IMR-90 (cell line): Measurements from ENCODE around the gene PSKH1. TPM values are rescaled to one million over a fixed set of nuclear protein-coding genes. Genes with fewer than 3 reads are reported as not detected.

Source experiments
- ATAC-seq: fragments of 200-7000 bp; cut with Tn5 transposase; 2 replicates; pipeline ENCODE4 v1.9.1; 2020; ENCODE audit warnings: low read depth, mild to moderate bottlenecking, moderate library complexity
- BruUV-seq: library from RNA; stranded (reverse); fragments of 400-500 nt; replicated peaks from 2 replicates; lab custom pipeline; 2021; lab: Mats Ljungman, UMichigan
- CTCF ChIA-PET: fragments of 300-600 bp; formaldehyde crosslinking; extraction: SDS; loops from one replicate; lab custom pipeline; 2021; ENCODE audit warnings: antibody characterized with exemption; lab: Yijun Ruan, JAX
- POLR2A ChIA-PET: fragments of 300-600 bp; sonication (Branson Sonifier 250); formaldehyde crosslinking; loops from one replicate; lab custom pipeline; 2022; ENCODE audit warnings: antibody characterized with exemption; ENCODE audit not compliant: unreplicated experiment; lab: Charles Lee
- DNase-seq: peaks from one replicate; pipeline ENCODE4 v3.0.0; 2013
- H2AFZ ChIP-seq: replicated peaks from 2 replicates; pipeline ENCODE3; 2013; ENCODE audit warnings: low read length, mild to moderate bottlenecking; ENCODE audit not compliant: poor library complexity
- H2AK5ac ChIP-seq: 2 replicates; pipeline ENCODE4 v1.6.1; 2013; ENCODE audit warnings: low read depth, low read length, inconsistent platforms
- H2AK9ac ChIP-seq: replicated peaks from 2 replicates; pipeline ENCODE3; 2013; ENCODE audit warnings: mild to moderate bottlenecking, low read depth, low read length, moderate library complexity; ENCODE audit not compliant: poor library complexity
- H2BK120ac ChIP-seq: 2 replicates; pipeline ENCODE4 v1.6.1; 2013; ENCODE audit warnings: low read depth, low read length, inconsistent platforms
- H2BK15ac ChIP-seq: 3 replicates; pipeline ENCODE4 v1.6.1; 2013; ENCODE audit warnings: low read depth, low read length, inconsistent platforms
- H2BK20ac ChIP-seq: 2 replicates; pipeline ENCODE4 v1.6.1; 2013; ENCODE audit warnings: low read depth, mild to moderate bottlenecking, inconsistent platforms, low read length, moderate library complexity
- H2BK5ac ChIP-seq: 2 replicates; pipeline ENCODE4 v1.6.1; 2013; ENCODE audit warnings: mild to moderate bottlenecking, low read depth, low read length, inconsistent platforms; ENCODE audit not compliant: poor library complexity, severe bottlenecking
- H3K14ac ChIP-seq: replicated peaks from 2 replicates; pipeline ENCODE4 v1.6.1; 2013; ENCODE audit warnings: low read depth, low read length, inconsistent platforms
- H3K18ac ChIP-seq: 2 replicates; pipeline ENCODE4 v1.6.1; 2013; ENCODE audit warnings: low read depth, low read length, control low read depth
- H3K23ac ChIP-seq: 2 replicates; pipeline ENCODE4 v1.6.1; 2013; ENCODE audit warnings: low read depth, low read length, inconsistent platforms
- H3K27ac ChIP-seq: 2 replicates; pipeline ENCODE4 v1.5.1; 2013; ENCODE audit warnings: mild to moderate bottlenecking, control low read depth, low read length; ENCODE audit not compliant: insufficient read depth
- H3K27me3 ChIP-seq: 2 replicates; pipeline ENCODE4 v1.6.1; 2013; ENCODE audit warnings: low read length; ENCODE audit not compliant: control insufficient read depth, insufficient read depth
- H3K36me3 ChIP-seq: 2 replicates; pipeline ENCODE4 v1.6.1; 2013; ENCODE audit warnings: low read length, mixed read lengths; ENCODE audit not compliant: control insufficient read depth, insufficient read depth
- H3K4ac ChIP-seq: 2 replicates; pipeline ENCODE4 v1.6.1; 2013; ENCODE audit warnings: low read depth, low read length, inconsistent platforms
- H3K4me1 ChIP-seq: 2 replicates; pipeline ENCODE4 v1.6.1; 2013; ENCODE audit warnings: low read length, mixed read lengths; ENCODE audit not compliant: control insufficient read depth, insufficient read depth
- H3K4me2 ChIP-seq: 2 replicates; pipeline ENCODE4 v1.6.1; 2013; ENCODE audit warnings: low read depth, mild to moderate bottlenecking, control low read depth, low read length, moderate library complexity
- H3K4me3 ChIP-seq: 2 replicates; pipeline ENCODE4 v1.5.1; 2013; ENCODE audit warnings: low read depth, mild to moderate bottlenecking, control low read depth, low read length, moderate library complexity; ENCODE audit not compliant: insufficient read depth
- H3K56ac ChIP-seq: 2 replicates; pipeline ENCODE4 v1.6.1; 2013; ENCODE audit warnings: low read length, inconsistent platforms; ENCODE audit not compliant: insufficient read depth; ENCODE audit errors: extremely low read depth
- H3K79me1 ChIP-seq, 2 experiments: 2 replicates each; pipeline ENCODE4 v1.6.1; 2013; ENCODE audit warnings: low read length in 2 of 2, inconsistent platforms in 1 of 2, low read depth in 1 of 2
- H3K9ac ChIP-seq: 2 replicates; pipeline ENCODE4 v1.6.1; 2013; ENCODE audit warnings: low read depth, low read length, control low read depth
- H3K9me1 ChIP-seq: 2 replicates; pipeline ENCODE4 v1.6.1; 2013; ENCODE audit warnings: low read length, inconsistent platforms; ENCODE audit not compliant: insufficient read depth
- H3K9me3 ChIP-seq: 2 replicates; pipeline ENCODE4 v1.6.1; 2013; ENCODE audit warnings: low read length; ENCODE audit not compliant: control insufficient read depth, insufficient read depth
- H4K20me1 ChIP-seq: 2 replicates; pipeline ENCODE4 v1.6.1; 2013; ENCODE audit warnings: low read length, inconsistent platforms; ENCODE audit not compliant: insufficient read depth
- H4K5ac ChIP-seq: 2 replicates; pipeline ENCODE4 v1.6.1; 2013; ENCODE audit warnings: mild to moderate bottlenecking, low read depth, low read length, control low read depth
- H4K8ac ChIP-seq, 2 experiments: 2 replicates each; pipeline ENCODE4 v1.6.1; 2013; ENCODE audit warnings: low read depth in 2 of 2, low read length in 2 of 2, control low read depth in 1 of 2, inconsistent platforms in 1 of 2
- H4K91ac ChIP-seq: 2 replicates; pipeline ENCODE4 v1.6.1; 2013; ENCODE audit warnings: low read depth, low read length, inconsistent platforms; ENCODE audit not compliant: insufficient read depth
- BHLHE40 ChIP-seq: fragments of 150-350 bp; IDR thresholded peaks from 2 replicates; pipeline ENCODE4 v1.6.1; 2016; ENCODE audit warnings: mild to moderate bottlenecking, low read depth, low read length
- CHD1 ChIP-seq: IDR thresholded peaks from 2 replicates; pipeline ENCODE4 v1.6.1; 2012; ENCODE audit warnings: low read depth, low read length, improper control_type of control experiment
- FOS ChIP-seq: fragments of 150-350 bp; IDR thresholded peaks from 2 replicates; pipeline ENCODE4 v1.6.1; 2016; ENCODE audit warnings: low read depth, low read length
- MAFK ChIP-seq: IDR thresholded peaks from 2 replicates; pipeline ENCODE4 v1.6.1; 2012; ENCODE audit warnings: low read depth, low read length, improper control_type of control experiment
- MAZ ChIP-seq: IDR thresholded peaks from 2 replicates; pipeline ENCODE4 v1.6.1; 2012; ENCODE audit warnings: low read depth, mild to moderate bottlenecking, low read length, improper control_type of control experiment, moderate library complexity, borderline replicate concordance
- MXI1 ChIP-seq: IDR thresholded peaks from 2 replicates; pipeline ENCODE4 v1.6.1; 2012; ENCODE audit warnings: low read depth, mild to moderate bottlenecking, low read length, moderate library complexity, borderline replicate concordance
- NFE2L2 ChIP-seq: fragments of 150-350 bp; IDR thresholded peaks from 2 replicates; pipeline ENCODE4 v1.6.1; 2016; ENCODE audit warnings: low read depth, mild to moderate bottlenecking, low read length
- RAD21 ChIP-seq: IDR thresholded peaks from 2 replicates; pipeline ENCODE4 v1.6.1; 2012; ENCODE audit warnings: low read length, improper control_type of control experiment
- RCOR1 ChIP-seq: IDR thresholded peaks from 2 replicates; pipeline ENCODE4 v1.6.1; 2012; ENCODE audit warnings: mild to moderate bottlenecking, low read length, improper control_type of control experiment; ENCODE audit not compliant: insufficient replicate concordance
- whole genome bisulfite sequencing, 2 experiments: methylation state at CpG; one replicate each; pipeline versions ENCODE4 v1.1.5 to v1.1.7; 2013; ENCODE audit warnings: missing lambda C conversion rate in 2 of 2; ENCODE audit not compliant: insufficient read length in 1 of 2; ENCODE audit errors: extremely low coverage in 2 of 2; 5-methylcytosine and 5-hydroxymethylcytosine counted together
- dilution Hi-C: fragments of 300-500 bp; cut with HindIII; formaldehyde crosslinking; loops from one replicate; pipeline ENCODE4 v1.14.3; 2018; ENCODE audit warnings: low sequenced_read_pairs; ENCODE audit not compliant: unreplicated experiment
- in situ Hi-C: fragments of 300-500 bp; cut with MboI; formaldehyde crosslinking; loops from 3 replicates; pipeline ENCODE4 v1.14.3; 2019; ENCODE audit warnings: low sequenced_read_pairs, inconsistent platforms, mixed read lengths
- intact Hi-C: fragments of 100-400 bp; cut with micrococcal nuclease; formaldehyde crosslinking; loops from 2 replicates; pipeline ENCODE4 v1.10.0; 2022
- polyA plus RNA-seq, 3 experiments: library from polyadenylated mRNA; depleted of rRNA; stranded (reverse); fragments of >200 nt; gene quantifications; 2 replicates each; pipeline ENCODE4 v1.2.3, GENCODE V29; 2012; ENCODE audit warnings: low replicate concordance in 1 of 3
- total RNA-seq: library from RNA; depleted of rRNA; stranded (reverse); fragments of >200 nt; gene quantifications from 2 replicates; pipeline ENCODE4 v1.2.3, GENCODE V29; 2012
- TF ChIP-seq, protein P1 (sequence below): fragments of 150-350 bp; IDR thresholded peaks from 2 replicates; pipeline ENCODE4 v1.6.1; 2016; ENCODE audit warnings: low read depth, mild to moderate bottlenecking, low read length, moderate library complexity, borderline replicate concordance
- TF ChIP-seq, protein P2 (sequence below): conservative IDR thresholded peaks from 2 replicates; pipeline ENCODE4 v1.5.1; 2012; ENCODE audit warnings: mild to moderate bottlenecking, low read depth, low read length, improper control_type of control experiment
- TF ChIP-seq, protein P3 (sequence below): fragments of 150-350 bp; IDR thresholded peaks from 2 replicates; pipeline ENCODE4 v1.6.1; 2017; ENCODE audit warnings: mild to moderate bottlenecking, antibody characterized with exemption, low read length, low read depth

PSKH1 gene
- total and polyA plus RNA-seq, 2 of the 4 experiments (the other 2 are of a cell fraction): 11.5 to 26.7 TPM

DNA sequence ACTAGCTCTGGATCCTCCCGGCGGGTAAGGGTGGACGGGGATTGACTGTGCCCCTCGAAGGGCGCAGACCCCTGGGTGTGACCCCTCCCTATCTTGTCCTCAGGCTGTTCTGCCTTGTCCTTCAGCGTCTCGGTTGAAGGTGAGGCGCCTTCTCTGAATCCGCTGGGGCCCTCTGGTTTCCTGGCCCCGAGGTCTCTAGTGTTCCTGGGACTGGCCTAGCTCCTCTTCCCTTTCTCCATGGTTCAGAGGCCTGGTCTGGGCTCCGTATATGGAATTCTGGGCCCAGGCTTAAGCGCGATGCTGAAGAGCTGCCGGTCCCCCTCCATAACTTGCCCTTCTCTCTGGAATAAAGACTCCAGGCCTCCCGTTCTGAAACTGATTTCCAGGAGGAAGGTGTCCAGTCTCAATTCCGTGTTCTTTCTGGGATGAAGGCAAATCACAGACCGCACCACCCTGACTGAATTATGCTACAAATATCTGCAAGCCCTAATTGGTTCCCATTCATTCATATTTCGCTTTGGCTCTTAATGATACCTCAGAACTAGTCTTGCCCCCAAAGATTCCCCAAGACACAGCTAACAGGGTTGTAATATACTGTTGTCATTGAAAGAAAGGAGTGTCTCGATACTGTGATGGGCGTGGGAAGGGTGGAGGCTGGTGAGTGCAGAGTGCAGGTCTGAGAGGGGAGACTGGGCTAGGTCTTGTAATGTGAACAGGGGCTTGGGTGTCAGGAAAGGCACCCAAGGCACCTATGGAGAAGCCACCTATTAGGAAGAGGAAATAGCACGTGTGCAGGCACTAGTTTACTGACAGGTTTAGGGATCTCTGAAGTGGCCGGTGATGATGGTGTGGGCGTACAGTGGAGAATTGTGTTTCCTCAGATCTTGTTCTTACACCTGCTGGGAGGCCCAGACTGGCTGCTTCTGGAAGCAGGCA is 19.4 kb upstream of the PSKH1 start:
- Histone ChIP-seq H4K20me1 (peaks cover 49% of the 10 kb centered on the region), H4K8ac (peak overlapping the region; percentile 53 to 64; a peak in 3 of 4 replicates), H3K14ac (peak overlapping the region; percentile 67), H4K5ac (peak overlapping the region; percentile 43; the same call in 1 of the 2 replicates), H3K9me3 (no peaks in the 10 kb centered on the region), H2AK9ac (peak overlapping the region; percentile 84), H3K27me3 (no peaks in the 10 kb centered on the region), H3K9ac (peak overlapping the region; percentile 95), H2AK5ac (peak overlapping the region; percentile 74), H4K91ac (0 out of 2 replicates have a peak overlapping the region, but pooled peaks have one; percentile 24), H3K18ac (no peak overlapping the region; the same call in 1 of the 2 replicates), H2AFZ (peak overlapping the region; percentile 95), H3K4me1 (peaks cover 10% of the 10 kb centered on the region), H3K56ac (peak overlapping the region; percentile 80), H3K36me3 (peaks cover 51% of the 10 kb centered on the region), H2BK20ac (no peak overlapping the region), H2BK5ac (peak overlapping the region; percentile 59), H3K4me3 (peak overlapping the region; percentile 89), H3K9me1 (peaks cover 18% of the 10 kb centered on the region), H3K4me2 (peak overlapping the region; percentile 95), H2BK120ac (no peak overlapping the region), H3K23ac (peak overlapping the region; percentile 19), H3K4ac (peak overlapping the region; percentile 53), H2BK15ac (no peak overlapping the region), H3K27ac (peak overlapping the region; percentile 82), H3K79me1 (peaks cover 29 to 75% of the 10 kb centered on the region in 2 experiments)
- no TSS peak for BruUV-seq
- dilution Hi-C loops (no loop called here), intact Hi-C loops (loop anchor here (2.0 kb wide), 1 partner anchor 27 kb away; the partner anchor contains the start of genes CENPT and NUTF2), in situ Hi-C loops (no loop called here)
- ChIA-PET CTCF (interaction anchor here (1.2 to 1.8 kb wide), 2 partner anchors 11 to 204 kb away, joined by 3 to 7 read pairs; partner anchors contain the start of gene NRN1L), POLR2A (no interaction called here)
- ATAC-seq (peak; percentile 40), DNase-seq (peak; percentile 7)
- WGBS, 2 experiments: 30% methylated on average over 2 of the region's 23 CpGs; no CpG with 5 or more reads in 1 of the 2 experiments
- TF ChIP-seq RAD21: no peak
- TF ChIP-seq, protein P1, sequence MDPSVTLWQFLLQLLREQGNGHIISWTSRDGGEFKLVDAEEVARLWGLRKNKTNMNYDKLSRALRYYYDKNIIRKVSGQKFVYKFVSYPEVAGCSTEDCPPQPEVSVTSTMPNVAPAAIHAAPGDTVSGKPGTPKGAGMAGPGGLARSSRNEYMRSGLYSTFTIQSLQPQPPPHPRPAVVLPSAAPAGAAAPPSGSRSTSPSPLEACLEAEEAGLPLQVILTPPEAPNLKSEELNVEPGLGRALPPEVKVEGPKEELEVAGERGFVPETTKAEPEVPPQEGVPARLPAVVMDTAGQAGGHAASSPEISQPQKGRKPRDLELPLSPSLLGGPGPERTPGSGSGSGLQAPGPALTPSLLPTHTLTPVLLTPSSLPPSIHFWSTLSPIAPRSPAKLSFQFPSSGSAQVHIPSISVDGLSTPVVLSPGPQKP: no peak
- no peak for TF ChIP-seq MXI1
- TF ChIP-seq BHLHE40: no peak
- TF ChIP-seq CHD1: no peak
- no peak for TF ChIP-seq NFE2L2
- TF ChIP-seq, protein P2, sequence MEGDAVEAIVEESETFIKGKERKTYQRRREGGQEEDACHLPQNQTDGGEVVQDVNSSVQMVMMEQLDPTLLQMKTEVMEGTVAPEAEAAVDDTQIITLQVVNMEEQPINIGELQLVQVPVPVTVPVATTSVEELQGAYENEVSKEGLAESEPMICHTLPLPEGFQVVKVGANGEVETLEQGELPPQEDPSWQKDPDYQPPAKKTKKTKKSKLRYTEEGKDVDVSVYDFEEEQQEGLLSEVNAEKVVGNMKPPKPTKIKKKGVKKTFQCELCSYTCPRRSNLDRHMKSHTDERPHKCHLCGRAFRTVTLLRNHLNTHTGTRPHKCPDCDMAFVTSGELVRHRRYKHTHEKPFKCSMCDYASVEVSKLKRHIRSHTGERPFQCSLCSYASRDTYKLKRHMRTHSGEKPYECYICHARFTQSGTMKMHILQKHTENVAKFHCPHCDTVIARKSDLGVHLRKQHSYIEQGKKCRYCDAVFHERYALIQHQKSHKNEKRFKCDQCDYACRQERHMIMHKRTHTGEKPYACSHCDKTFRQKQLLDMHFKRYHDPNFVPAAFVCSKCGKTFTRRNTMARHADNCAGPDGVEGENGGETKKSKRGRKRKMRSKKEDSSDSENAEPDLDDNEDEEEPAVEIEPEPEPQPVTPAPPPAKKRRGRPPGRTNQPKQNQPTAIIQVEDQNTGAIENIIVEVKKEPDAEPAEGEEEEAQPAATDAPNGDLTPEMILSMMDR: no peak
- no peak for TF ChIP-seq RCOR1
- no peak for TF ChIP-seq MAFK
- TF ChIP-seq, protein P3, sequence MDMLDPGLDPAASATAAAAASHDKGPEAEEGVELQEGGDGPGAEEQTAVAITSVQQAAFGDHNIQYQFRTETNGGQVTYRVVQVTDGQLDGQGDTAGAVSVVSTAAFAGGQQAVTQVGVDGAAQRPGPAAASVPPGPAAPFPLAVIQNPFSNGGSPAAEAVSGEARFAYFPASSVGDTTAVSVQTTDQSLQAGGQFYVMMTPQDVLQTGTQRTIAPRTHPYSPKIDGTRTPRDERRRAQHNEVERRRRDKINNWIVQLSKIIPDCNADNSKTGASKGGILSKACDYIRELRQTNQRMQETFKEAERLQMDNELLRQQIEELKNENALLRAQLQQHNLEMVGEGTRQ: no peak
- no peak for TF ChIP-seq FOS
- no peak for TF ChIP-seq MAZ
